SK-N-MC (cell line): ENCODE measurements around the gene MTF1.

ENCODE experiments used
- EZH2 ChIP-seq: fragments of 200-600 bp; sonication (generic); IDR thresholded peaks from one replicate; pipeline ENCODE4 v1.6.1; 2017; ENCODE audit warnings: antibody characterized with exemption
- FOXP2 ChIP-seq: optimal IDR thresholded peaks from 2 replicates; pipeline ENCODE3; 2011; ENCODE audit warnings: mild to moderate bottlenecking, moderate library complexity; ENCODE audit not compliant: insufficient read depth; ENCODE audit errors: extremely low read length, control extremely low read depth
- POLR2AphosphoS5 ChIP-seq: IDR thresholded peaks from 2 replicates; pipeline ENCODE4 v1.6.1; 2012; ENCODE audit warnings: mild to moderate bottlenecking, low read depth, low read length, borderline replicate concordance

GRCh38 chr1:37846647-37847339, 12.6 kb downstream of the MTF1 start:
- TF ChIP-seq EZH2 (no peak), POLR2AphosphoS5 (no peak), FOXP2 (no peak)
